Choroid plexus epithelial cell (primary cell): ENCODE data around the gene HSD17B7.

Experiments
- DNase-seq: peaks from one replicate; pipeline ENCODE4 v3.0.0-alpha.2; 2010; ENCODE audit warnings: low read depth
- H3K4me3 ChIP-seq: 2 replicates; pipeline ENCODE4 v1.5.1; 2011; ENCODE audit warnings: low read depth, mild to moderate bottlenecking, control low read depth, low read length, moderate library complexity
- TF ChIP-seq, protein P1 (sequence below): conservative IDR thresholded peaks from 2 replicates; pipeline ENCODE4 v1.5.1; 2011; ENCODE audit warnings: low read depth, mild to moderate bottlenecking, control low read depth, inconsistent platforms, low read length, moderate library complexity

Gene HSD17B7

DNA sequence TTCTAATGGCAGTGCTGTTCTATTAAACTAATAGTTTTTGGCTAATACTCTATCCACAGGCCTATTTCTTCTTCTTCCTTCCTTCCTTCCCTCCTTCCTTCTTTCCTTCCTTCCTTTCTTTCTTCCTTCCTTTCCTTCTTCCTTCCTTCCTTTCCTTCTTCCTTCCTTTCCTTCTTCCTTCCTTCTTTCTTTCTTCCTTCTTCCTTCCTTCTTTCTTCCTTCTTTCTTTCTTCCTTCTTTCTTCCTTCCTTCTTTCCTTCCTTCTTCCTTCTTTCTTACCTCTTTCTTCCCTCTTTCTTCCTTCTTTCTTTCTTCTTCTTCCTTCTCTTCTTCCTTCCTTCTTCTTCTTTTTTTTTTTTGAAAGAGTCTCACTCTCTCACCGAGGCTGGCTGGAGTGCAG, 38.8 kb downstream of the HSD17B7 start:
- TF ChIP-seq, protein P1, sequence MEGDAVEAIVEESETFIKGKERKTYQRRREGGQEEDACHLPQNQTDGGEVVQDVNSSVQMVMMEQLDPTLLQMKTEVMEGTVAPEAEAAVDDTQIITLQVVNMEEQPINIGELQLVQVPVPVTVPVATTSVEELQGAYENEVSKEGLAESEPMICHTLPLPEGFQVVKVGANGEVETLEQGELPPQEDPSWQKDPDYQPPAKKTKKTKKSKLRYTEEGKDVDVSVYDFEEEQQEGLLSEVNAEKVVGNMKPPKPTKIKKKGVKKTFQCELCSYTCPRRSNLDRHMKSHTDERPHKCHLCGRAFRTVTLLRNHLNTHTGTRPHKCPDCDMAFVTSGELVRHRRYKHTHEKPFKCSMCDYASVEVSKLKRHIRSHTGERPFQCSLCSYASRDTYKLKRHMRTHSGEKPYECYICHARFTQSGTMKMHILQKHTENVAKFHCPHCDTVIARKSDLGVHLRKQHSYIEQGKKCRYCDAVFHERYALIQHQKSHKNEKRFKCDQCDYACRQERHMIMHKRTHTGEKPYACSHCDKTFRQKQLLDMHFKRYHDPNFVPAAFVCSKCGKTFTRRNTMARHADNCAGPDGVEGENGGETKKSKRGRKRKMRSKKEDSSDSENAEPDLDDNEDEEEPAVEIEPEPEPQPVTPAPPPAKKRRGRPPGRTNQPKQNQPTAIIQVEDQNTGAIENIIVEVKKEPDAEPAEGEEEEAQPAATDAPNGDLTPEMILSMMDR: no peak
- no peak for DNase-seq
- H3K4me3 ChIP-seq: no peak overlapping the region

DNA sequence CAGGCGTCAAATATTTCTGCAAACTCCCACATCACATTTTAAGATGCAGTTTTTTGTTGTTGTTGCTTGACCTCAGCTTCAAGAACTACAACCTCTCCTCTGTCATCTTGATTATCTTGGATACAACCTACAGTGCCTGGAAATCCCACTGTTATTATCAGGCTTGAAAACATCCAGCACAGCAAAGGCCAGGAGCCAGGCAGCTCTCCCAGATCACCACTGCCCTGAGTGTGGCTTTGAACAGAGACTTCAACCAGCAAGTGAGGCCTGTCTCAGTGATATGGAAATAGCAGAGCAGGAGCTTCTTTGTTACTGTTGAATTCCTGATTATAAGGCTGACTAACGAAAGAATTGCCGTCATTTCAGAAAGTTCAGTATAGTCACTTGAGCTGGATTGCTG, 42.0 kb downstream of the HSD17B7 start:
- no peak for DNase-seq
- H3K4me3 ChIP-seq: no peak overlapping the region
- TF ChIP-seq, protein P1: no peak

DNA sequence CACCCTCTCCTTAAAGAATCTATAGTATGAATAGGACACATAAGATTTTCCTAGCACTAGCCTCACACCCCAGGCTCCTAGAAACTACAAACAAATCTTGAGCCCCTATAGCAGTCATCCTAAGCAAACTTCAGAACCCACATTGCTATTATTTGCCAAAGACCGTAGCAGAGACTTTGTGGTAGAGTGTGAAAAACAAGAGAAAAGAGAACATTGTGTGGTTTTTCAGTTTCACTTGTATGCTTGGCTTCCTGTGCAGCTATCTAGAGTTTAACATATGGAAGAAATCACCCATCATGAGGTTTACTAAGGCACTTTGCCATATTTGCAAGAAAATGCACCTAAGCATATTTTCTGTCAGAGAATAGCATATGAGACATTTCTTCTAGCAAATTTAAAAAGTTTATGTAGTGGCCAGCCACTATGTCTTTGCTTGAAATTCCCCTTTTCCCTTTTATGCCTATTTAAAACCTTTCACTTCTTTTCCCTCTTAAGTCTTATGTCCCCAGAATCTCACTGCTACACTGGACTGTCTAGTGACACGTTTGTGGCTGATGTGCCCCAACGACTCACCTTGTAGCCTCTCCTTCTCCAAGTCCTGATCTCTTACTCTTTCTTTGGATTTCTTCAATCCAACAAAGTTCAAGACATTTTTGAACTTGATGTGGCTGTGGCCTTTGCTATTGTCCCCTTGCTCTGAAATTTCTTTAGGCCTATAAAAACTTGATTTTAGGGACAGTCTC, 44.8 kb downstream of the HSD17B7 start:
- TF ChIP-seq, protein P1: no peak
- DNase-seq: peak; percentile 42

DNA sequence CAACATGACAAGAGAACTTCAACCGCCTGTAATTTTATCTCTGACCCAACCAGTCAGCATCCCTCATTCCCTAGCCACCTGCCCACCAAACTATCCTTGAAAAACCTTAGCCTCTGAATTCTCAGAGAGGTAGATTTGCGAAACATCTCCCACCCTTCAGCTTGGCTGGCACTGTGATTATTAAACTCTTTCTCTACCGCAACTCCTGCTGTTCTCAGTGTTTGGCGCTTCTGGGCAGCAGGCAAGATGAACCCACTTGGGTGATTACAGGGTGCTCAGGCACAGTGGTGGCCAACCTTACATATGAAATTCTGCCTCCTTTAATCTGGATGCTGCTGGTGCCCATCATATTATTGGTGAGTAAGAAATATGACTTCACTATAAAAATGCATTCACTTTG, 48.4 kb downstream of the HSD17B7 start:
- TF ChIP-seq, protein P1: no peak
- DNase-seq: no peak

More for the DNA sequence above, 44.8 kb downstream of the HSD17B7 start:
- H3K4me3 ChIP-seq: no peak overlapping the region

DNA sequence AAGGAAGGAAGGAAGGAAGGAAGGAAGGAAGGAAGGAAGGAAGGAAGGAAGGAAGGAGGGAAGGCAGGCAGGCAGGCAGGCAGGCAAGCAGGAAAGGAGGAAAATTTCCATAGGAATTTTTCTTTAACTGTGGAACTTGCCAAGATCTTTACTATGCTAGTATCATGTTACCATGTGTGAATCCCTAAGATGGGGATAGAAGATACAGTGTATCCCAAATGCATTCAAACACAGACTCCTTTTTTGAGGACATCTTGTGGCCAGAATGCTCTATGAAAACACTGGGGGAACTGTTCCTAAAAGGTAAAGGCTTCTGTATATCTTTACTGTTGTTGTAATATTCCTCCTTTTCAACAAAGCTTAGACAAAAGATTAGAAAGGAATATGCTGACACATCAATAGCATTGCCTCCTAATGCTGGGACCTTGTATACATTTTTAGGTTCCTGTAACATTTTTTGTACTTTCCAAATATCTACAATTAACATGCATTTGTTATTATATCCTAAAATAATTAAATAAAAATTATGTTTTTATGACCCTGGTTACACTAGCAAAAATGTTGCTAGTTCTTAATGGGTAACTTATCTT, 49.8 kb downstream of the HSD17B7 start:
- H3K4me3 ChIP-seq: no peak overlapping the region
- DNase-seq: peak; percentile 20
- TF ChIP-seq, protein P1: peak; percentile 27

More for the DNA sequence above, 48.4 kb downstream of the HSD17B7 start:
- H3K4me3 ChIP-seq: no peak overlapping the region

DNA sequence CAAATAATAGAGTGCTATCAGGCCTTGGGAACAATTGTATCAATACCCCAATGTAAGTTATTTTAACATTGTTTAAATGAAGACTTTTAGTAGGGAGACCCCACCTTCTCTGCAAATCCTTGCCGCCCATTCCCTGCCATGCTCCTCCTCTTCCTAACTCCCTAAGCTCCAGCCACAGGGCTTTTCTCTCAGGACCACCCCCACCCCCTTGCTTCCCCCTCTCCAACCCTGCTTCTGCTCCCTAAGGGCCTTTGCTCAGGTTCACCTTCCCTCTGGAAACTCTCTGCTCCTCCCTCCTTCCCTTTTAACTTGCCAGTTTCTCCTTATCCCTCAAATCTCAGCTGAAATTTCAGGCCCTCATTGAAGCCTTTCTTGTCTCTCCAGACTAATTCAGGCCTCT, 53.7 kb downstream of the HSD17B7 start:
- no peak for DNase-seq
- H3K4me3 ChIP-seq: no peak overlapping the region
- TF ChIP-seq, protein P1: no peak
